Measurements from ENCODE around the gene CBFA2T3.

Gene CBFA2T3

DNA sequence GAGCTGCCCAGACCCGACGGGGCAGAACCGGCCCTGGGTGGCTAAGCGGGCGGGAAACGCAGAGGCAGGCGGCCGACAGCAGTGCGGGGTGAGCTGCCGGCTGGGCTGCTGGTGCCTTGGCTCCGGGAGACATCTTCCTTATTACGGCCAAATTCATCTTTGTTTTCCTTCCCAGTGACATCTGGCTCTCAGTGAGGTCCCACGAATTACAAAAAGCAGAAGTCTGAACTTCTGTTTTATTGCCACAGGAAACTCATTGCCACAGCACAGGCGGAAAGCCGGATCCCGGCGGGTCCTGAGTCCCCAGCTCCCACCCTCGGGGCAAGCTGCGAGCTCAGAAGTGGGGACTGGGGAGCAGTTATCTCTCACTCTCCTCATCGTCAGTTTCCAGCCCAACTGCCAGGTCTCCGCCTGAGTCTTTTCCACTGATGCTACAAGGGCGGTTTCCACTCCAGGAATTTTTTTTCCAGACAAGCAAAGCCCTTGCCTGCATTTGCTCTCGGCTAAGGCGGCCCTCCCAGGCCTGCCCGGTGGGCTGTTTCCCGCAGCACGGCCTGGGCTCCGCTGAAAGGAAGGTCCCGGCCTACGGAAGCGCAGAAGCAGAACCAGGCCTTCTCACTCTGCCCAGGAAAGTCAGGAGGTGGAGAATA lies 40.3 kb downstream of the CBFA2T3 start:
- no peak for DNase-seq

DNA sequence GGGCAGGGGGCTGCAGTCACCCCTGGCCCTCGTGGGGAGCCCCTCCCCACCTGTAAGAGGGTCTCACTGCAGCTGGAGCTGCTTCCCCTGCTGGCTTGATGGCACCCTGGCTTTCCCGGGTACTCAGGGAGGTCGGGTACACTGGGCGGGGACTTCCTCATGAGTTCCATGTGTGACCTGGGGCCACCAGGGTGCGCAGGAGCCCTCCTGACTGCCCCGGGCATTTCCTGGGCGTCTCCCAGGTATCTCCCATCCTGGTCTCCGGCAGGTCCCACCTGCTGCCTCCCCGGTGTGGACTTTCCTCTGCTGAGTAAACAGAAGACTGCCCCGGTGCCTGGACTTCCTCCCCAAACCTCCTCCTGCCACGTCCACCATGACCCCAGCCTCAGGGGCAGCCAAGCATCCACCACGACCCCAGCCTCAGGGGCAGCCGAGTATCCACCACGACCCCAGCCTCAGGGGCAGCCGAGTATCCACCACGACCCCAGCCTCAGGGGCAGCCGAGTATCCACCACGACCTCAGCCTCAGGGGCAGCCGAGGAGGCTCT lies 40.9 kb downstream of the CBFA2T3 start:
- no peak for DNase-seq

DNA sequence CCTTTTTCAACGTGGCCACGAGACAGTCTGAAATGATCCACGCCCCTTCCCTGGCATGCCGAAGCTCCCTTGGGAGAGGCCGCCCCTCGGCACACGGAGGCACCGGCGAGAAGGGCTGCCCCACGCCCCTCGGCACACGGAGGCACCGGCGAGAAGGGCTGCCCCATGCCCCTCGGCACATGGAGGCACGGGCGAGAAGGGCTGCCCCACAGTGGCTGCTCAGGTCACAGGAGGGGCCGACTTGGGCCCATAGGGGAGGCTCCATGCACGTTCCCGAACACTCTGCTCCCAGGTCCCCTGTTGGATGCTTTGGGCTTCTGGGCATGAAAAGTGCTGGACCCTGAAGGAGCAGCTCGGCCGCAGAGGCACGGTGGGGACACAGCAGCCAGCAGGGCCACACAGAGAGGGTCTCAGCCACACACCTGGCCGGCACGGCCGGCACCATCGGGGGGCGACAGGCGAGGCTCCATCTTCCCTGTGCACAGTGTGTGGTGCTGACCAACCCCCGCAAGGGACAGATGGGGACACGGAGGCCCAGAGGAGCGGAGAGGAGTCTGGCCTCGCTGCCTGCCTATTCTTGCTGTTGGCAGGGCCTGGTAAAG lies 42.8 kb downstream of the CBFA2T3 start:
- DNase-seq, result no peak

DNA sequence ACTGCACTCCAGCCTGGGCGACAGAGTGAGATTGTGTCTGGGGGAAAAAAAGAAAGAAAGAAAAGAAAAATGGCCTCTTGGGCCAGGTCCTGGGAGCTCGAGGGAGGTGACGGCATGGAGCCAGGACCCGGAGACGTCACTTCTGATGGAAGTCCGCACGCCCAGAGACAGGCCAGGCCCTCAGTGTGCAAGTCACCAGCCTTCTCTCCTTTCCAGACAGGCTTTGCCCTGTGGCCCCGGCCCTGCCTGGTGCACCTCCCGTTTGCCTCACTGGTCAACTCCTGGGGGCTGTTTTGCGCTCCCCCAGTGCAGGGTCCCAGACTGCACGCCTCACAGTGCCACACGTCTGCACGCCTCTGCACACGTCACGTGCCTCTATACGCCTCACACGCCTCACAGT lies 44.1 kb downstream of the CBFA2T3 start:
- DNase-seq, result no peak

DNA sequence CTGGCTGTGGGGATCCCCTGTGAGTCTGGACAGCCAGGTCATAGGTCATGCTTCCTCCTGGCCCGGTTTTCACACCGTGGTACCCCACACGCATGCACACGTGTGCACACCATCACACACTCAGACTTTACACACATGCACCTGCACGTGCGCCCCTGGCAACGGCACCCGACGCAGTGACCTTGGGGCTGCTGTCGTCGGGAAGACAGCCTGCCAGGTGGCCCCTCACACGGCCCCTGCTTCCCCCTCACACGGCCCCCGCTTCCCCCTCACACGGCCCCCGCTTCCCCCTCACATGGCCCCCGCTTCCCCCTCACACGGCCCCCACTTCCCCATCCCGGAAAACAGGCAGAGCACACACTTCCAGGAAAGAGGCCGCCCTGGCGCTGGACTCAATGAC lies 45.1 kb downstream of the CBFA2T3 start:
- DNase-seq, result no peak

DNA sequence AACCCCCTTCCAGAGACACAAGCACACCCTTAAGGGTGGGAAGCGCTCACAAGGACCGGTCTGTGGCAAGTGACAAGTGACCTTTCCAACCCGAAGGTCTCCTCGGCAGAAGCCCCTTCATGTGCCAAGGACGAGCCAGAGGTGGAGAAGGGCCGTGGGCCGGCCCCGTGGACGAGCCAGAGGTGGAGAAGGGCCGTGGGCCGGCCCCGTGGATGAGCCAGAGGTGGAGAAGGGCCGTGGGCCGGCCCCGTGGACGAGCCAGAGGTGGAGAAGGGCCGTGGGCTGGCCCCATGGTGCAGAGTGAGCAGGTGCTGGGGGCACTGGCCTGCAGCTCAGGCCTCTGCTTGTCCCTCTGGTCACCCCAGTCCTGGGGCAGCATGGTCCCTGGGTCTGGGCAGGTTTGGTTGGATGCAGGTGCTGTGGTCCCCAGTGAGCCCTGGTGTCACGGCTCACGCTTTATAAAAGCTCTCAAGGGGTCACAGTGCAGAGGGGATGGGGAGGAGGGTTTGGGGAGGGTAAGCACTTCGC lies 45.6 kb downstream of the CBFA2T3 start:
- no peak for DNase-seq

DNA sequence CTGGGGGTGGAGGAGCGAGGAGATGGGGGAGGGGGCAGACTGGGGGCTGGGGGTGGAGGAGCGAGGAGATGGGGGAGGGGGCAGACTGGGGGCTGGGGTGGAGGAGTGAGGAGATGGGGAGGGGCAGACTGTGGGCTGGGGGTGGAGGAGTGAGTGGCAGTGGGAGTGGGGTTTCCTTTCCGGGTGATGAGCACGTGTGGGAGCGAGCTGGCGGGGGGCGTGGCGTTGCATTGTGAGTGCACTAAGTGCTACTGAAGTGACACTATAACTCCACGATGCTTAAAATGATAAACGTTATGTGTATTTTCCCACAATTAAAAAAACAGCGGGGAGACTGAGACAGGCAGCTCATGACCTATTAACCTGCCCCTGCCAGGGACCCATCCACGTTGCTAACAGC lies 46.3 kb downstream of the CBFA2T3 start:
- no peak for DNase-seq

DNA sequence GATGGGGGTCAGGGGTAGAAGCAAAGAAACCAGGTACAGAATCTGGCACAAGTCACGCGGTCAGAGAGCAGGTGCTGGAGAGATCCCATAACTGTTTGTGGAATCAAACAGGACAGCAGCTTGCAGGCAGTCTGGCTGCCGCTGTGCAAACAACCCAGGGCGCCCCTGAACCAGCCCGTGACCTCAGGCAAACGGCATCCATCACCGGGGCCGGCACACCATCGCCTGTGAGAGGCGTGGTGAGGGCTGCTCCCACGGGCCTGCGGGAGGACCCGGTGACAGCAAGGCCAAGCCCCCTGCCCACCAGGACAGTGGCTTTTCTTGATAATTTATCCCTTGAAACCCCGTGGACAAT lies 47.9 kb downstream of the CBFA2T3 start:
- DNase-seq, result no peak

DNA sequence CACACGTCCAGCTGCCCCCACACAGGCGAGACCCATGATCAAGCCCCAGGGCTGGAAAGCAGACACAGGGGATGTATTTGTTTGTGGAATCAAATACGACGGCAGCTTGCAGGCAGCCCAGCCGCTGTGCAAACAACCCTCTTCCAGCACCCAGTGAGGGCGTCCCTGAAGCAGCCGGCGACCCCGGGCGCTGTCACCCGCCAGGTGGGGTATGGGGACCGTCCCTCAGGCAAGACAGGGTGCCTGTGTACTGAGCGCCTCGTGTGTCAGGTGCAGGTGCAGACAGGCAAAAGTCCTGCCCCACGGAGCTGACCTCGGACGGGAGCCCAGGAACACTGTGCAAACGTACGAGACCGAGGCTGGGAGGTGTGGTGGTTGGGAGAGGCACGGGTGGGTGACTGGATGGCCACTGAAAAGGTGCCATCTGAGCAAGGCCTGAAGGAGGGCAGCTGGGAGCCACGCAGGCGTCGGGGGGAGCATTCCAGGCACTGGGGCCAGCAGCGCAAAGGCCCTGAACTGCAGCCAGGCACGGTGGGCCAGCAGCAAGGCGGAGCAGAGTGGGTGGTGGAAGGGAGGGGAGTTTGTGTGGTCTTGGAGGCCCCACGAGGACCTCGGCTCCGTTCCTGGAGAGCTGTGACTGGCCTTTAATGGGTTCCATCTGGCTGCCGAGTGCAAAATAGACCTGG lies 48.5 kb downstream of the CBFA2T3 start:
- no peak for DNase-seq

DNA sequence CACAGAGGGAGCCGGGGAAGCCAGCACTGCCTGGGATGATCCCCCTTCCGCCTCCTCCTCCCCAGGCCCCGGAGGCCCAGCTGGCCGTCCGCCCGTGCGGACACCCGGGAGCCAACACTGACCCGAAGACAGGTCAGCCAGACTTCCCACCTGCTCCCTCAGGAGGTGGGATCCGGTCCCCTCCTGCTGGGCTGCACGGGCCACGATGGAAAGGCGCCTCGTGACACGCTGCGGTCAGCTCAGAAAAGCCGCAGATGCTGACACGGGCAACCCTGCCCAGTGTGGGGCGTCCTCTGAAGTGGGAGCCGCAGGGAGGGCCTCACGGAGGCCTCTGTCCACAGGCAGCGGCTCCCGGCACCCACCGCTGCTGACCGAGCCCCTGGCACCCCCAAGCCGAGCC lies 49.3 kb downstream of the CBFA2T3 start:
- no peak for DNase-seq

DNA sequence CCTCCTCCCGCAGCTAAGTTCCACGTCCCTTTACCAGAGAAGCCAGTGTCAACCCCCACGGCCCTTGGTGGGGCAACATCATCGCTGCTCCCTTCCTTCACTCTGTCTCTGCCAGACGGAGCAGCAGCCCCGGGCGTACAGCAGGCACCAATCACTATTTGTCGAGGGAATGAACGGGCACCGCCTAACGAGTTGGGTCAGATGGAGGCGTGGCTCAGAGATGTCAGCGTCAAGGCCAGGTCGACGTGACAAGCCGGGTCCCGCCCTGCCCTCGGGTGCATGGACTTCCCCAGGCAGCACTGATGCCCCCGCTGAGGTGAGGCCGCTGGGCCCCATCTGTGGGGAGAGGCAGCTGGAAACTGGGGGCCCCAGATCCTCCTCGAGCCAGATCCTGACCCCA lies 50.0 kb downstream of the CBFA2T3 start:
- no peak for DNase-seq

DNA sequence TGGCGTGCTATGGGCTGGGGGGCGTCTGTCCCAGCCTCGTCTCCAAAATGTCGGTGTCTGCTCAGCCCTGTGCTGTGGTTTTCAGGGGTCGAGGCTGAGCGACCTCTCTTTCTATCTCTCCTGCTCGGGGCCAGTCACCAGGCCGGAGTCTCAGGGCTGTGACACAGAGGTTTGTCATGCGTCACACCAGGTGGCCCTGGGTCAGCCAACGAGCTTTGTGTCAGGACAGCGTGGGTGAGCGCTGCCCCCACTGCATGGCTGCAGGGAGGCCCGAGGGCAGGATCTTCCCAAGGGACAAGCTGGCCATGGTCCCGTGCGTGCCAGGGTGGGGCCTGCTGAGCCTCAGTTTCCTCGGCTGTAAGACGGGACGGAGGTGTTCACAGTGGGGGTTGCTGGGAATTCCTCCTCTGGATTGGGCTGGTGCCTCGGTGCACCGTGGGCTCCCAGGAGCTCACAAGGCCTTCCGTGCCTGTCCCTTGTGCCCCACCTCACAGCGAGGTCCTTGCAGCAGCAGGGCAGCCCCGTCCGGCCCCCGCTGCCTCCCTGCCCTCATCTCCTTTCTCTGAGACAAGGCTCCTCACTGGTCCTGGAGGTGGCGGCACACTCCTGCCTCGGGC lies 50.5 kb downstream of the CBFA2T3 start:
- DNase-seq, result no peak

DNA sequence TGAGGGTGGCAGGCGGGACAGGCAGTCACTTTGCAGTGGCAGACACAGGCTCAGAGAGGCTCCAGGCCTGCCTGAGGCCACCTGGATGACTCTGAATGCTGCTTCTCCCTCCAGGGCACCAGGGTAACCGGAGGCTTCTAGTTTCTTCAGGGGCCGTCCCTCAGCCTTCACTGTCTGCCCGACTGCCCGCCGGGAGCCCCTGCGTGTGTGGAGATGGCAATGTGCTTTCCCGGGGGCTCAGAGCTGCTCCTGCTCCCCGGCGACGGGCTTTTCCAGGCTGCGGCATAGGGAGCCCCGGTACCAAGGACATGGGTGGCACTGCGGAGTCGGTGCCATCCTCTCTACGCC lies 51.5 kb downstream of the CBFA2T3 start:
- no peak for DNase-seq

DNA sequence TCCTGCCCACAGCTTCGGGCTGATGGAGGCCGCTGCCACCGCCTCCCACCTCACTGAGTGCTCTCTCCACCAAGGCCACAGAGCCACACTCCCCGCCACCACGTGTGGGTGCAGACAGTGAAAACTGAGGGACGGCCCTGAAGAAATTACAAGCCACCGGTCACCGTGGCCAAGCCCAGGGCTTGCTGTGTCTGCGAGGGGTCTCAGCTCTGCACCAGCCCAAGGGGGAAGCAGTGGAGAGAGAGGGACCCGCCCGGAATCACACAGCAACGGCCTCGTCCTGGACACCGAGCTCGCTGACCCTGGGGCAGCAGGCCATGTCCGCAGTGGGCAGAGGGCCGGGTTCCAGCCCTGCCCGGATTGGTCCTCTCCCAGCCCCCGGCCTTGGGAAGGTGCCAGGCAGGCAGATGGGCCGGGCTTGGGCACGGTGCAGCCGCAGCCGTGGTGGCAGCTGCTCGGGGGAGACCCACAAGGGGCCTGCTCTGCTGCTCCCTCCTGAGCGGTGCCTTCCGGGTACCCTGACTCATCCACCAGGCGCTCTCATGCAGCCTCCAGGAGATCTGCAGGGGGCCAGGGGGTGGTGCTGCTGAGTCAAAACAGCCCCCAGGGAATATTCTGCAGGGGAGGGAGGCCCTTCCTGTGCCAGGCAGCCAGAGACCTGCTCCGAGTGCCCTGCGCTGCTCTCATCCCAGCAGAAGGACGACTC lies 52.0 kb downstream of the CBFA2T3 start:
- no peak for DNase-seq

DNA sequence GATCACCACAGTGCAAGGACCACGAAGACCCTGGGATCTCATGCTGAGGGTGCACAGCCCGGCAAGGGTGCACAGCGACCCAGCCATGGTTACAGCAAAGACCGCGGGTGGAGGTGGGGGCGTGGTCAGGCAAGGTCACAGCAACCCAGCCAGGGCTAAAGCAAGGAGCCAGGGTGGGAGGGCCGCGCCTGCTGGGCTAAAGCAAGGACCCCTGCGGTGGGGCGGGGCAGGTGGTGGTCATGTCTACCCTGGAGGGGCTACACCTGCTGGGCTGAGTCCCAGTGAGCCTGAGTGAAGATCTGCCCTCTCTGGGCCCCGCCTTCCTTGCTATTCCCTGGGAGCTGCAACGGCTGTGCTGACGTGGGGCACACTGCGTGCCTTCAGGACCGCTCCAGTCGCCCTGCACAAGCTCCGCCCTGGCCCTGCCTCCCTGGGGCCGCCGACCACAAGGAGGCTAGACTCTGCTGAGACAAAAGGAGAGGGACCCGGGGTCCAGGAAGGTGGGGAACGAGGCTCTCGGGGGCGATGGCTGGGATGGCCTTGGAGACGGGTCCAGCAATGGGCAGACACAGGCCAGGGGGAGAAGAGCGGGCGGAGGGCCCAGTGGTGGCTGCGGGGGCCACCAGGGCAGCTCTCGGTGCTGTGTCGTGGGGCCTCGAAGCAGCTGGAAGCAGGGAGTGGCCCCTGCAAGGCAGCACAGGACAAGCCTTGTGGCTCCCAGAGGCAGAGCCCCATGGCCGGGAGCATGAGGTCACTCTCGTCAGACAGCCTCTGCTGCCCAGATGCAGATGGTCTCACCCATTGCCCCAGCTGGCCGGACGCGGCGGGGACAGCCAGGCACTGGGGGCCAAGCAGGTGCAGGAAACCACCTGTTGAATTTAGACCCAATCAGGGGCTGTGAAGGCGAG lies 52.8 kb downstream of the CBFA2T3 start:
- no peak for DNase-seq

DNA sequence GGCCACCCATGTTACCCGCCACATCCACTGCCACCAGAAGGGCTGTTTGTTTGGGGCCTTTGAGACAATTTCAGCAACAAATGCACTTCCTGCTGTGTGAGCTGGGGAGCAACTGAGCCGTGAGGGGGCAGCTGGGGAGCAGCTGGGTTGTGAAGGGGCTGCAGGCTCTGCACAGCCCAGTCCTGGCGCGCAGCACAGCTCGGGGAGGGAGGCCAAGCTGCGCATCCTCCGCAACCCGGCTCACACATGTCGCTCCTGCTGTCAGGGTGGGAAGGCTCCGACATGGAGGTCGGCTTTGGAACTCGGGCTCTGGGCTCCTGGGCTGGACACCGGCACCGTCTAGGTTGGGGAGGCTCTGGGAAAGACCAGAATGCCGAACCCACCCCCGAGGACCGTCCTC lies 53.6 kb downstream of the CBFA2T3 start:
- no peak for DNase-seq

DNA sequence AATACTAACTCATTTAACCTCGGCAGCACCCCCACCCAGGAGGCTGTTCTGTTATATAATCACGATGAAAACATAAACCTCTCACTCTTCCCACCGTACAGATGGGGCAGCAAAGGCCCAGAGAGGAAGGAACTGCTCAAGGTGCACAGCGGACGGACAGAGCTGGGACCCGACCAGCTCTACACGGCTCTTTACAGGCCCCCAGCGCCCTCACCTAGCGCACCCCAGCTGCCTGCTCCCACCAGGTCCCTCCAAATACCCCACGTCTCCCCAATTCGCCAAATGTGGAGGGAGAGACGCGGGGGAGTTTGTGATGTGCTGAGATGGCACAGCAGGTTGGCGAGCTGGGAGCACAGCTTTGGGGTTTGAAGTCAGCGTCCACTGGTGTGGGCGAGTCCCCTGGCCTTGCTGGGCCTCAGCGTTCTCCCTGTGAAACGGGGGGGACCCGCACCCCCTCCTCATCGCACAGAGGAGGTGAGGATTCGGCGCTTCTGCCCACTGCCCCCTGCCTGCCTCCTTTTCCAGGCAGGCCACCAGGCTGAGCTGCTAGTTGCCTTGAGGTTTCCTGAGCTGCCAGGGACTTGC lies 54.1 kb downstream of the CBFA2T3 start:
- DNase-seq, result no peak

DNA sequence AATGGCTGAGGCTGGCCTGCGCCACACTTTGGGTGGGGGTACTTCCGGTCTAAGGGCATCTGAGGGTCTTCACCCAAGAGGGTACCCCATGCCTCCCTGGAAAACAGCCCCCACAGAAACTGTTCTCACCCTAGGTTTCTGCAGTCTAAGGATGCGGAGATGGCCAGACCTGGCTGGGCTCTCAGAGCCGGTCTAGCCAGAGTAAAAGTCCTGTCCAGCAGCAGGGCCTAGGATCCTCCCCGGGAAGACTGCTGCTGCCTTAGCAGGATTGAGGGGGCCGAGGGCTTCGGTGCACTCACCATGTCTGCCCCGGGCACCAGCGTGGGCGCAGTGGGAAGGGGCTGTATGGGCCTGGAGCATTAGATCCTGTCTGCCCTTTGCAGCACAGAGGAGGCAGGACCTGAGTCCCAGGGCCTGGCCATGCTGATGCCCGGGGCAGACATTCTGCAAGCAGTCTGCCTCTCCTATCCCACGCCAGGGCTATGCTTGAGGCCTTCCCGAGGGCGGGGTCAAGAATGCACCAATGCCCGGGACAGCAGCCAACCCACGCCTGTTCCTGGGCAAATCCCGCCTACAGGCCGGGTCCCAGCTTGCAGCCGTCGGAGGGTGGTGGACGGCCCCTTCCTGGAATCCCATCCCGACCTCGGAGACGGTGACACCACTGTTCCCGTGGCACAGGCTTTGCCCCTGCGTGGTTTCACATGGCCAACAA lies 54.7 kb downstream of the CBFA2T3 start:
- no peak for DNase-seq

DNA sequence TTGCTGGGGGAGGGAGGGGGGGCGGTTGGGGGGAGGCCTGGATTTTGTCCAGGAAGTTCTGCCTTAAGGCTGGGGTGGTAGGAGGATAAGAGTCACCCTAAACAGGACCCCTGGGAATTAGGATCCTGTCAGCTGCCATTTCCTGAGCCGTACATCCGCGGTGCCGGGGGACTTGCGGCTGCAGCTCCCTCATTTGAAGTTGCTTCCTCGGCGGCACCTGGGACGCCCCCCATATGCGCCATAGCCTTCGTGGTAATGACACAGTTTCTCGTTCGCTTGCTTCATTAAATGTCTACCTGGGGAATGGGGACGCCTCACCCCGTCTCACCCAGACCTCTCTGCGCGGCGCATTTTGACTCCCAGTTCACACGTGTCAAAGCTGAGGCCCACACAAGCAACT lies 55.4 kb downstream of the CBFA2T3 start:
- no peak for DNase-seq

DNA sequence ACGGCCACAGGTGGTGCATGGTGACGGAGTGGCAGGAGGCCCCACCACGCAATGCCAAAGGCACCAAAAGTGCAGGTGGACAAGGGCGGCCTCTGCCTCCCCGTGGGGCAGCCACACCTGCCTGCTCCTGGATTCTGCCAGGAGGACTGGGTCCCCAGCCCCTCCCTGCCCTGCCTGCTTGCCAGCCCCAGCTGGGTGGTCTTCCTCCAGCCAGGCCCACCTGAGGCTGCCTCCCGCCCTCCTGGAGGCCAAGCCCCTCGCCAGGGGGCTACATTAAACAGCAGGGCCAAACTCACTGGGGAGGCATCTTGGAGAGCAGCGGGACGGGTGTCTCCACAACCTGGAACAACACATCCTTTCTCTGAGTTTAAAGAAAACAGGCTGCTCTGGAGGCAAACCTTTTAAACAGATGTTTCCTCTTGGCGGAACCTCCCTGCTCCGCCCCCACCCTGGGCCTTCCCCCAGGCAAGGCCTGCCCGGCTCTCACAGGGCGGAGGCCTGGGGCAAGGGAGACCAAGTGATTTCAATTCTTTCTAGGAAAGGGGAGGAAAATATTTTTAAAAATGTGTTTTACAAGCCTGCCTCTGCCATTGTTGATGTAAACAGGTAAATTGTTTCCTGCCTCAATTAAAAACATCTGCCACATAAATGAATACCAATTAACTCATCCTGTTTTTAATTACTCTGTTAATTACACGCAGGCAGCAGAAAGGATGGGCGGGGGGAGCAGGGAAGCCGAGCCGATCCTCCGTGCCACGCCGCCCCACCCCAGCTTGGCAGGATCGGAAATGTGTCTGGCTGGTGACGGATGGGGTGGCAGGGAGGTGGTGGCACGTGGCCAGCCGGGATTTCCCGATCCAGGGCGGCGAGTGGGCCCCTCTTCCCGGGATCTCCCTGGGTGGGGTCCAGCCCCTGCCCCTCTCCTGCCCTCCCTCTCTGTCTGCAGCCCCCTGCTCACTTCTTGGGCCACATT lies 56.1 kb downstream of the CBFA2T3 start:
- no peak for DNase-seq
